GM12878 (cell line): Measurements from ENCODE around the gene CNTNAP2. TPM values are rescaled to one million over a fixed set of nuclear protein-coding genes. Genes with fewer than 3 reads are reported as not detected.

Experiments used
- ATAC-seq: fragments of 200-7000 bp; cut with Tn5 transposase; 3 replicates; pipeline ENCODE4 v1.9.1; 2020; ENCODE audit warnings: mild to moderate bottlenecking, moderate library complexity
- BruUV-seq: library from RNA; stranded (reverse); fragments of 400-500 nt; replicated peaks from 2 replicates; lab custom pipeline; 2021; lab: Mats Ljungman, UMichigan
- CTCF ChIA-PET: fragments of 300-600 bp; sonication (Branson Sonifier 250); formaldehyde crosslinking; extraction: SDS; loops from one replicate; lab custom pipeline; 2021; ENCODE audit warnings: inconsistent platforms; lab: Yijun Ruan, JAX
- POLR2A ChIA-PET: fragments of 350-600 bp; formaldehyde crosslinking; extraction: SDS; loops from one replicate; lab custom pipeline; 2021; ENCODE audit warnings: inconsistent platforms; lab: Charles Lee
- RAD21 ChIA-PET: fragments of 300-600 bp; sonication (Branson Sonifier 250); formaldehyde crosslinking; loops from one replicate; lab custom pipeline; 2023; ENCODE audit warnings: antibody characterized with exemption; ENCODE audit not compliant: unreplicated experiment; lab: Charles Lee
- SMC1A ChIA-PET: fragments of 300-600 bp; sonication (Branson Sonifier 250); formaldehyde crosslinking; loops from one replicate; lab custom pipeline; 2023; ENCODE audit not compliant: unreplicated experiment, uncharacterized antibody; lab: Charles Lee
- DNase-seq: peaks from one replicate; pipeline ENCODE4 v3.0.0-alpha.2; 2011; ENCODE audit warnings: low read depth, low spot score
- FAIRE-seq: peaks from 3 replicates; lab custom pipeline; 2011; peaks lifted over from hg19 to GRCh38; lab: Jason Lieb, UNC
- H2AFZ ChIP-seq: 2 replicates; pipeline ENCODE4 v1.6.0; 2011; ENCODE audit warnings: low read depth, low read length, control low read depth; ENCODE audit not compliant: control insufficient read depth
- H3K27ac ChIP-seq: 2 replicates; pipeline ENCODE4 v1.5.1; 2011; ENCODE audit warnings: control low read depth; ENCODE audit not compliant: control insufficient read depth, insufficient read depth
- H3K27me3 ChIP-seq, 2 experiments: replicated peaks in 1 of 2; 2 replicates each; pipeline versions ENCODE4 v1.6.0 to v1.6.1; 2011; ENCODE audit warnings: low read length in 1 of 2; ENCODE audit not compliant: control insufficient read depth in 2 of 2, insufficient read depth in 2 of 2
- H3K36me3 ChIP-seq, 2 experiments: 2 replicates each; pipeline ENCODE4 v1.5.1; 2011; ENCODE audit warnings: low read length in 1 of 2; ENCODE audit not compliant: control insufficient read depth in 2 of 2, insufficient read depth in 2 of 2
- H3K4me1 ChIP-seq: 2 replicates; pipeline ENCODE4 v1.6.1; 2011; ENCODE audit warnings: mild to moderate bottlenecking, low read length, moderate library complexity, mixed read lengths; ENCODE audit not compliant: control insufficient read depth, insufficient read depth
- H3K4me2 ChIP-seq: 2 replicates; pipeline ENCODE4 v1.6.0; 2011; ENCODE audit warnings: control low read depth; ENCODE audit not compliant: control insufficient read depth, insufficient read depth
- H3K4me3 ChIP-seq: fragments of 200-600 bp; sonication (generic); 2 replicates; pipeline ENCODE4 v1.5.1; 2016
- H3K79me2 ChIP-seq: 2 replicates; pipeline ENCODE4 v1.6.0; 2011; ENCODE audit warnings: low read length; ENCODE audit not compliant: control insufficient read depth, insufficient read depth
- H3K9ac ChIP-seq: 2 replicates; pipeline ENCODE4 v1.8.0; 2011; ENCODE audit warnings: low read length, control low read depth, mixed read lengths; ENCODE audit not compliant: control insufficient read depth, insufficient read depth
- H3K9me3 ChIP-seq: replicated peaks from 3 replicates; pipeline ENCODE4 v1.5.1; 2011; ENCODE audit warnings: mild to moderate bottlenecking, low read length; ENCODE audit not compliant: control insufficient read depth, insufficient read depth
- H4K20me1 ChIP-seq: 2 replicates; pipeline ENCODE4 v1.6.0; 2011; ENCODE audit not compliant: control insufficient read depth, insufficient read depth
- CBFB ChIP-seq: IDR thresholded peaks from 2 replicates; pipeline ENCODE4 v1.6.1; 2016; ENCODE audit warnings: antibody characterized with exemption, low read depth
- CBX3 ChIP-seq: fragments of 200-600 bp; sonication (generic); IDR thresholded peaks from 2 replicates; pipeline ENCODE4 v1.6.1; 2016; ENCODE audit warnings: low read depth, borderline replicate concordance
- CEBPB ChIP-seq, 2 experiments: fragments of 150-350 bp in 1 of 2; IDR thresholded peaks; 2 replicates each; pipeline ENCODE4 v1.6.1; 2012 to 2014; ENCODE audit warnings: low read depth in 2 of 2, low read length in 2 of 2, borderline replicate concordance in 1 of 2, inconsistent platforms in 1 of 2
- FOS ChIP-seq: IDR thresholded peaks from 3 replicates; pipeline ENCODE4 v1.6.1; 2011; ENCODE audit warnings: borderline replicate concordance; ENCODE audit not compliant: insufficient read length; ENCODE audit errors: extremely low read depth
- HCFC1 ChIP-seq: fragments of 150-350 bp; IDR thresholded peaks from 2 replicates; pipeline ENCODE4 v1.6.1; 2014; ENCODE audit warnings: low read length
- HDAC2 ChIP-seq: fragments of 200-600 bp; sonication (generic); IDR thresholded peaks from 2 replicates; pipeline ENCODE4 v1.6.1; 2017
- MEF2B ChIP-seq: fragments of 450-650 bp; IDR thresholded peaks from 2 replicates; pipeline ENCODE4 v1.6.1; 2018; ENCODE audit warnings: mild to moderate bottlenecking, moderate library complexity; ENCODE audit not compliant: partially characterized antibody, poor library complexity, severe bottlenecking
- NFXL1 ChIP-seq: fragments of 450-650 bp; IDR thresholded peaks from 2 replicates; pipeline ENCODE4 v1.6.1; 2017; ENCODE audit warnings: antibody characterized with exemption, mild to moderate bottlenecking, borderline replicate concordance
- RFX5 ChIP-seq: IDR thresholded peaks from 2 replicates; pipeline ENCODE4 v1.6.1; 2011; ENCODE audit warnings: low read depth, low read length, improper control_type of control experiment
- STAT1 ChIP-seq: fragments of 450-650 bp; conservative IDR thresholded peaks from 2 replicates; pipeline ENCODE4 v1.6.1; 2014; ENCODE audit warnings: antibody characterized with exemption, mild to moderate bottlenecking
- USF2 ChIP-seq: IDR thresholded peaks from 2 replicates; pipeline ENCODE4 v1.6.1; 2011; ENCODE audit warnings: low read depth, low read length, improper control_type of control experiment, borderline replicate concordance
- WGBS: methylation state at CpG from one replicate; pipeline ENCODE4 v1.1.6; 2016; ENCODE audit warnings: low lambda C conversion rate; ENCODE audit not compliant: insufficient replicate concordance, insufficient coverage; ENCODE audit errors: missing lambda C conversion rate; 5-methylcytosine and 5-hydroxymethylcytosine counted together
- in situ Hi-C: fragments of 300-500 bp; cut with MboI; formaldehyde crosslinking; loops from 9 replicates; pipeline ENCODE4 v1.14.3; 2018; ENCODE audit warnings: mixed read lengths
- intact Hi-C: fragments of 100-400 bp; cut with micrococcal nuclease; formaldehyde crosslinking; loops from one replicate; pipeline ENCODE4 v1.14.2; 2022; ENCODE audit not compliant: unreplicated experiment
- polyA plus RNA-seq, 11 experiments: library from polyadenylated mRNA; depleted of rRNA in 4 of 11; unstranded in 6 of 11; stranded (reverse) in 5 of 11; fragments of >200 nt; fragmentation: Nextera tagmentation in 4 of 11; fragmentation: Illumina TruSeq in 1 of 11; extraction: Ambion mirVana in 4 of 11; extraction: Trizol in 1 of 11; gene quantifications; 1 replicate in 1 of 11; 2 replicates in 10 of 11; pipeline versions ENCODE4 v1.2.1 to v1.2.3, GENCODE V29; 2011 to 2016; ENCODE audit warnings: inconsistent platforms in 2 of 11, missing spikeins in 2 of 11, low read depth in 1 of 11
- total RNA-seq, 4 experiments: library from RNA; depleted of rRNA in 3 of 4; stranded (reverse); fragments of >200 nt in 3 of 4; fragmentation: Illumina TruSeq in 1 of 4; extraction: Trizol in 1 of 4; gene quantifications; 2 replicates each; pipeline versions ENCODE4 v1.2.1 to v1.2.3, GENCODE V29; 2013 to 2021
- TF ChIP-seq, protein P1 (sequence below): fragments of 450-650 bp; formaldehyde crosslinking; IDR thresholded peaks from 2 replicates; pipeline ENCODE4 v1.5.0; 2022; ENCODE audit warnings: mild to moderate bottlenecking, missing genetic modification characterization
- TF ChIP-seq, protein P2 (sequence below): IDR thresholded peaks from 2 replicates; pipeline ENCODE4 v1.6.1; 2012; ENCODE audit warnings: low read depth, low read length, improper control_type of control experiment

CNTNAP2 gene
- total and polyA plus RNA-seq, 10 of the 15 experiments (the other 5 are each of a cell fraction or from before 2014, with no cell fraction given), result 0.03 to 0.08 (median 0.03) TPM; not detected in 7

DNA sequence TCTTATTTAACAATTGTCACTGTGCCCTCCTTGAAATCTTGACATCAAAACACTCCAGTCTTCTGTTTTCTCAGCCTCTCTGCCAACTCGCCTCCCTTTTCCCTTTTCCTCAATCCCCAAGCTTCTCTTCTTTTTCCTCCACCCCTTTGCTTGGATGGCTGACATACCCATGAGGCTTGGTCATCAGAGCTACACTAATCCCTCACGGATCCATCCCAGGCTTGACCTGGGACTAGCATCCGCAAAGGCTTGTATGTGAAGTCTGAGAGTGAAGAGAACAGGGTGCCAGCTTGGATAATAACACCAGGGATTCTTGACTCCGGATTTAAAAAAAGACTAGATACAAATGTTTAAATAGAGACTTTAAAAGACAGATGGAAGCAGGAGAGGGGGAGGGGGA, 2045.2 kb downstream of the CNTNAP2 start:
- Histone ChIP-seq H3K27me3 (no peaks in the 10 kb centered on the region), H3K36me3 (no peaks in the 10 kb centered on the region), H3K4me2 (no peak overlapping the region), H2AFZ (no peak overlapping the region), H3K9ac (no peak overlapping the region), H4K20me1 (no peaks in the 10 kb centered on the region), H3K27ac (no peak overlapping the region), H3K79me2 (no peaks in the 10 kb centered on the region)
- POLR2A ChIA-PET, result no interaction called here
- DNase-seq (no peak), FAIRE-seq (no peak), ATAC-seq (no peak)
- SMC1A ChIA-PET, result interaction anchor here (1.5 kb wide), 1 partner anchor 16 kb away, joined by 4 read pairs; no protein-coding TSS in a partner anchor
- intact Hi-C loops, result no loop called here
- RAD21 ChIA-PET, result no interaction called here
- BruUV-seq, result no TSS peak
- TF ChIP-seq NFXL1, result no peak
- TF ChIP-seq, all 136 proteins: peak for 0
- Histone ChIP-seq H3K4me3 (no peak overlapping the region), H3K4me1 (no peaks in the 10 kb centered on the region), H3K9me3 (no peaks in the 10 kb centered on the region)
- WGBS, result 16% methylated on average over 4 of the region's 4 CpGs
- in situ Hi-C loops, result no loop called here
- CTCF ChIA-PET, result interaction anchor here (1.0 kb wide), 1 partner anchor 413 kb away, joined by 3 read pairs; no protein-coding TSS in a partner anchor

DNA sequence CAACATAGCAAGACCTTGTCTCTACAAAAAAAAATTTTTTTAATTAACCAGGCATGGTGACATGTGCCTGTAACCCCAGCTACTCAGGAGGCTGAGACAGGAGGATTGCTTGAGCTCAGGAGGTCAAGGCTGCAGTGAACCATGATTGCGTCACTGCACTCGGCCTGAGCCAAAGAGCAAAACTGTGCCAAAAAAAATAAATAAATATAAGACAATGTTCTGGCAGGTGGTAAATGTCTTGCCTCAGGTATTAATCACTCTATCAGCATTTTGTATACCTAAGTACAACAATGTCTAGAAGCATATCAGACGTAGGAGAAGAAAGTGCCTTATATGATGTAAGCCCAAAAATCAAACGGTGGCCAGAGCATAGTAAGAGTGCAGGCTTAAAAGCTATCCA, 2046.2 kb downstream of the CNTNAP2 start:
- H3K79me2 ChIP-seq, result no peaks in the 10 kb centered on the region
- H3K4me2 ChIP-seq, result no peak overlapping the region
- 33% methylated on average over 4 of the region's 4 CpGs for WGBS
- CTCF ChIA-PET, result interaction anchor here (1.0 to 1.2 kb wide), 2 partner anchors 20 to 412 kb away, joined by 3 read pairs; no protein-coding TSS in a partner anchor
- SMC1A ChIA-PET, result interaction anchor here (0.9 to 1.5 kb wide), 3 partner anchors 17 to 43 kb away, joined by 3 to 4 read pairs (median 3); no protein-coding TSS in a partner anchor
- BruUV-seq, result no TSS peak
- H3K9ac ChIP-seq, result no peak overlapping the region
- TF ChIP-seq RFX5 (no peak), STAT1 (no peak), FOS (no peak), CBFB (no peak), MEF2B (no peak), USF2 (no peak), HDAC2 (no peak), CEBPB (IDR thresholded peaks at IDR 0.05; ENCODE audit: borderline replicate concordance in 1 of 2, low read depth in 2 of 2, low read length in 2 of 2) (no peak), CBX3 (no peak), HCFC1 (no peak)
- TF ChIP-seq, protein P1, sequence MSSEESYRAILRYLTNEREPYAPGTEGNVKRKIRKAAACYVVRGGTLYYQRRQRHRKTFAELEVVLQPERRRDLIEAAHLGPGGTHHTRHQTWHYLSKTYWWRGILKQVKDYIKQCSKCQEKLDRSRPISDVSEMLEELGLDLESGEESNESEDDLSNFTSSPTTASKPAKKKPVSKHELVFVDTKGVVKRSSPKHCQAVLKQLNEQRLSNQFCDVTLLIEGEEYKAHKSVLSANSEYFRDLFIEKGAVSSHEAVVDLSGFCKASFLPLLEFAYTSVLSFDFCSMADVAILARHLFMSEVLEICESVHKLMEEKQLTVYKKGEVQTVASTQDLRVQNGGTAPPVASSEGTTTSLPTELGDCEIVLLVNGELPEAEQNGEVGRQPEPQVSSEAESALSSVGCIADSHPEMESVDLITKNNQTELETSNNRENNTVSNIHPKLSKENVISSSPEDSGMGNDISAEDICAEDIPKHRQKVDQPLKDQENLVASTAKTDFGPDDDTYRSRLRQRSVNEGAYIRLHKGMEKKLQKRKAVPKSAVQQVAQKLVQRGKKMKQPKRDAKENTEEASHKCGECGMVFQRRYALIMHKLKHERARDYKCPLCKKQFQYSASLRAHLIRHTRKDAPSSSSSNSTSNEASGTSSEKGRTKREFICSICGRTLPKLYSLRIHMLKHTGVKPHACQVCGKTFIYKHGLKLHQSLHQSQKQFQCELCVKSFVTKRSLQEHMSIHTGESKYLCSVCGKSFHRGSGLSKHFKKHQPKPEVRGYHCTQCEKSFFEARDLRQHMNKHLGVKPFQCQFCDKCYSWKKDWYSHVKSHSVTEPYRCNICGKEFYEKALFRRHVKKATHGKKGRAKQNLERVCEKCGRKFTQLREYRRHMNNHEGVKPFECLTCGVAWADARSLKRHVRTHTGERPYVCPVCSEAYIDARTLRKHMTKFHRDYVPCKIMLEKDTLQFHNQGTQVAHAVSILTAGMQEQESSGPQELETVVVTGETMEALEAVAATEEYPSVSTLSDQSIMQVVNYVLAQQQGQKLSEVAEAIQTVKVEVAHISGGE, result no peak
- TF ChIP-seq, protein P2, sequence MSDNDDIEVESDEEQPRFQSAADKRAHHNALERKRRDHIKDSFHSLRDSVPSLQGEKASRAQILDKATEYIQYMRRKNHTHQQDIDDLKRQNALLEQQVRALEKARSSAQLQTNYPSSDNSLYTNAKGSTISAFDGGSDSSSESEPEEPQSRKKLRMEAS, result no peak
- RAD21 ChIA-PET, result no interaction called here
- no peak for FAIRE-seq
- no peak overlapping the region for H3K4me3 ChIP-seq
- H4K20me1 ChIP-seq, result no peaks in the 10 kb centered on the region
- no peak for ATAC-seq
- no peak overlapping the region for H2AFZ ChIP-seq
- no peak for DNase-seq
- H3K36me3 ChIP-seq, result no peaks in the 10 kb centered on the region
- no peaks in the 10 kb centered on the region for H3K27me3 ChIP-seq
- POLR2A ChIA-PET, result no interaction called here
- no peaks in the 10 kb centered on the region for H3K4me1 ChIP-seq
- intact Hi-C loops (no loop called here), in situ Hi-C loops (no loop called here)
- no peak overlapping the region for H3K27ac ChIP-seq
- H3K9me3 ChIP-seq, result no peaks in the 10 kb centered on the region
